Naive B cell (primary cell): Measurements from ENCODE around the gene ZRANB2. TPM values are rescaled to one million over a fixed set of nuclear protein-coding genes. Genes with fewer than 3 reads are reported as not detected.

Experiments
- polyA plus RNA-seq, 6 donors: library from polyadenylated mRNA; unstranded; fragments of 300-500 nt; fragmentation: Illumina TruSeq; gene quantifications; one replicate each; pipeline ENCODE4 v1.2.3, GENCODE V29; 2021; ENCODE audit warnings: low read depth in 6 of 6

ZRANB2 gene
- polyA plus RNA-seq, 6 donors from 2014 or later: 40.7 to 59.7 (median 52.3) TPM

Other genes with a start within 250 kb of the ZRANB2 start
- not detected for gene PTGER3, start 33.2 kb downstream of the ZRANB2 start, polyA plus RNA-seq